GM12878 (cell line): ENCODE measurements around the gene TAC3. TPM values are rescaled to one million over a fixed set of nuclear protein-coding genes. Genes with fewer than 3 reads are reported as not detected.

Source experiments
- EED ChIP-seq: sonication (generic); IDR thresholded peaks from 2 replicates; pipeline ENCODE4 v1.6.1; 2016; ENCODE audit warnings: antibody characterized with exemption, low read depth
- HDAC6 ChIP-seq: fragments of 200-600 bp; sonication (generic); IDR thresholded peaks from one replicate; pipeline ENCODE4 v1.8.0; 2017; ENCODE audit warnings: antibody characterized with exemption; ENCODE audit not compliant: unreplicated experiment
- HDGF ChIP-seq: fragments of 450-650 bp; IDR thresholded peaks from 2 replicates; pipeline ENCODE4 v1.6.1; 2016; ENCODE audit warnings: antibody characterized with exemption
- IRF5 ChIP-seq: fragments of 450-650 bp; IDR thresholded peaks from 2 replicates; pipeline ENCODE4 v1.6.1; 2017; ENCODE audit warnings: borderline replicate concordance
- STAT3 ChIP-seq: IDR thresholded peaks from 2 replicates; pipeline ENCODE4 v1.6.1; 2011; ENCODE audit warnings: low read depth, low read length, improper control_type of control experiment
- ZBTB11 ChIP-seq: fragments of 450-650 bp; formaldehyde crosslinking; IDR thresholded peaks from 2 replicates; pipeline ENCODE4 v1.5.0; 2022; ENCODE audit warnings: mild to moderate bottlenecking, missing genetic modification characterization
- ZNF384 ChIP-seq: IDR thresholded peaks from 2 replicates; pipeline ENCODE4 v1.6.1; 2012; ENCODE audit warnings: low read depth, mild to moderate bottlenecking, low read length, improper control_type of control experiment, borderline replicate concordance
- polyA plus RNA-seq, 11 experiments: library from polyadenylated mRNA; depleted of rRNA in 4 of 11; unstranded in 6 of 11; stranded (reverse) in 5 of 11; fragments of >200 nt; fragmentation: Nextera tagmentation in 4 of 11; fragmentation: Illumina TruSeq in 1 of 11; extraction: Ambion mirVana in 4 of 11; extraction: Trizol in 1 of 11; gene quantifications; 1 replicate in 1 of 11; 2 replicates in 10 of 11; pipeline versions ENCODE4 v1.2.1 to v1.2.3, GENCODE V29; 2011 to 2016; ENCODE audit warnings: inconsistent platforms in 2 of 11, missing spikeins in 2 of 11, low read depth in 1 of 11
- total RNA-seq, 4 experiments: library from RNA; depleted of rRNA in 3 of 4; stranded (reverse); fragments of >200 nt in 3 of 4; fragmentation: Illumina TruSeq in 1 of 4; extraction: Trizol in 1 of 4; gene quantifications; 2 replicates each; pipeline versions ENCODE4 v1.2.1 to v1.2.3, GENCODE V29; 2013 to 2021

Gene TAC3
- total and polyA plus RNA-seq, 10 of the 15 experiments (the other 5 are each of a cell fraction or from before 2014, with no cell fraction given) = 0.11 to 0.18 (median 0.13) TPM; not detected in 7

GRCh38 chr12:56993346-56993745 lies 23.0 kb downstream of the TAC3 start (continued):
- no peak for TF ChIP-seq HDAC6
- TF ChIP-seq IRF5 = no peak
- TF ChIP-seq EED = no peak
- TF ChIP-seq STAT3 = no peak
- no peak for TF ChIP-seq ZNF384
- TF ChIP-seq HDGF = no peak
- TF ChIP-seq ZBTB11 (CRISPR knock-in tag) = no peak
